HepG2 (cell line): ENCODE results near the gene ING5. TPM values are rescaled to one million over a fixed set of nuclear protein-coding genes. Genes with fewer than 3 reads are reported as not detected.

Source experiments
- ATAC-seq: fragments of 200-7000 bp; cut with Tn5 transposase; 3 replicates; pipeline ENCODE4 v1.9.1; 2020; ENCODE audit warnings: mild to moderate bottlenecking, moderate library complexity
- BruUV-seq: library from RNA; stranded (reverse); fragments of 400-500 nt; replicated peaks from 2 replicates; lab custom pipeline; 2021; lab: Mats Ljungman, UMichigan
- CTCF ChIA-PET: fragments of 300-600 bp; formaldehyde crosslinking; extraction: SDS; loops from one replicate; lab custom pipeline; 2021; ENCODE audit warnings: low total read pairs, inconsistent platforms, low intra/inter-chr PET ratio; lab: Yijun Ruan, JAX
- POLR2A ChIA-PET: fragments of 350-600 bp; sonication (Branson Sonifier 250); formaldehyde crosslinking; loops from one replicate; lab custom pipeline; 2020; ENCODE audit warnings: antibody characterized with exemption, inconsistent platforms; lab: Yijun Ruan, JAX
- DNase-seq: peaks from one replicate; pipeline ENCODE4 v3.0.0-alpha.2; 2015; ENCODE audit warnings: low spot score
- FAIRE-seq: peaks from 3 replicates; lab custom pipeline; 2011; peaks lifted over from hg19 to GRCh38; lab: Jason Lieb, UNC
- H2AFZ ChIP-seq: one replicate; pipeline ENCODE4 v1.6.1; 2011; ENCODE audit warnings: low read length, inconsistent platforms
- H3K27ac ChIP-seq: fragments of 300-600 bp; 3 replicates; pipeline ENCODE4 v1.8.0; 2011; ENCODE audit warnings: mixed run types, mild to moderate bottlenecking, mixed read lengths, low read length, inconsistent platforms; ENCODE audit not compliant: insufficient read depth; ENCODE audit errors: extremely low read length
- H3K27me3 ChIP-seq, 2 experiments: fragments of 200-600 bp in 1 of 2; 2 replicates in 1 of 2; 3 replicates in 1 of 2; pipeline versions ENCODE4 v1.6.0 to v1.8.0; 2011; ENCODE audit warnings: low read length in 2 of 2, mild to moderate bottlenecking in 2 of 2, moderate library complexity in 2 of 2, inconsistent platforms in 1 of 2; ENCODE audit not compliant: insufficient read depth in 2 of 2, control insufficient read depth in 1 of 2
- H3K36me3 ChIP-seq, 2 experiments: fragments of 200-600 bp in 1 of 2; replicated peaks in 1 of 2; 2 replicates in 1 of 2; 3 replicates in 1 of 2; pipeline versions ENCODE4 v1.5.1 to v1.8.0; 2011; ENCODE audit warnings: low read length in 2 of 2, inconsistent platforms in 1 of 2; ENCODE audit not compliant: insufficient read depth in 2 of 2, control insufficient read depth in 1 of 2
- H3K4me1 ChIP-seq: 2 replicates; pipeline ENCODE4 v1.5.1; 2012; ENCODE audit warnings: low read length, inconsistent platforms; ENCODE audit not compliant: insufficient read depth
- H3K4me2 ChIP-seq: 2 replicates; pipeline ENCODE4 v1.6.0; 2011; ENCODE audit warnings: low read depth, low read length, inconsistent platforms
- H3K4me3 ChIP-seq, 3 experiments: fragments of 200-600 bp in 1 of 3; sonication (generic), shearing (Covaris generic) in 1 of 3; replicated peaks in 1 of 3; 2 replicates each; pipeline ENCODE4 v1.5.1; 2011 to 2016; ENCODE audit warnings: low read length in 3 of 3, inconsistent platforms in 2 of 3, low read depth in 2 of 3, mild to moderate bottlenecking in 2 of 3, control low read depth in 1 of 3, mixed read lengths in 1 of 3; ENCODE audit not compliant: insufficient read depth in 1 of 3
- H3K79me2 ChIP-seq: one replicate; pipeline ENCODE4 v1.6.1; 2011; ENCODE audit warnings: low read length, inconsistent platforms; ENCODE audit not compliant: insufficient read depth
- H3K9ac ChIP-seq: 2 replicates; pipeline ENCODE4 v1.6.0; 2011; ENCODE audit warnings: mild to moderate bottlenecking, low read depth, low read length, inconsistent platforms; ENCODE audit not compliant: insufficient read depth
- H3K9me3 ChIP-seq: 2 replicates; pipeline ENCODE4 v1.5.1; 2012; ENCODE audit warnings: mild to moderate bottlenecking, low read length
- H4K20me1 ChIP-seq: 2 replicates; pipeline ENCODE4 v1.6.0; 2011; ENCODE audit warnings: inconsistent platforms, mild to moderate bottlenecking, low read length, moderate library complexity; ENCODE audit not compliant: insufficient read depth
- ATAD3A ChIP-seq: sonication (generic); formaldehyde crosslinking; IDR thresholded peaks from 2 replicates; pipeline ENCODE4 v1.4.0; 2020; ENCODE audit warnings: missing genetic modification reagents
- HHEX ChIP-seq: IDR thresholded peaks from 2 replicates; pipeline ENCODE4 v1.6.1; 2016; ENCODE audit warnings: control low read depth
- KAT8 ChIP-seq: IDR thresholded peaks from 2 replicates; pipeline ENCODE4 v1.6.1; 2016; ENCODE audit warnings: missing genetic modification reagents, missing compliant biosample characterization
- NAIF1 ChIP-seq: sonication (generic); formaldehyde crosslinking; IDR thresholded peaks from 2 replicates; pipeline ENCODE4 v1.5.0; 2020; ENCODE audit warnings: mild to moderate bottlenecking, missing genetic modification reagents, borderline replicate concordance
- NFIB ChIP-seq: sonication (generic); formaldehyde crosslinking; IDR thresholded peaks from 2 replicates; pipeline ENCODE4 v1.9.0; 2021; ENCODE audit warnings: missing genetic modification reagents, mild to moderate bottlenecking, borderline replicate concordance
- POLR2A ChIP-seq, 2 experiments: IDR thresholded peaks; 2 replicates each; pipeline ENCODE4 v1.6.1; 2011; ENCODE audit warnings: low read depth in 2 of 2, low read length in 2 of 2, mild to moderate bottlenecking in 1 of 2, moderate library complexity in 1 of 2; ENCODE audit not compliant: insufficient read depth in 1 of 2
- RBM22 ChIP-seq: fragments of 200-400 bp; formaldehyde crosslinking; optimal IDR thresholded peaks from 2 replicates; pipeline ENCODE3; 2017; ENCODE audit warnings: mild to moderate bottlenecking, low read length, moderate library complexity
- RNF2 ChIP-seq: fragments of 450-650 bp; conservative IDR thresholded peaks from 2 replicates; pipeline ENCODE4 v1.6.1; 2016; ENCODE audit warnings: low read depth
- ZNF570 ChIP-seq: sonication (generic); formaldehyde crosslinking; IDR thresholded peaks from 2 replicates; pipeline ENCODE4 v1.4.0; 2020; ENCODE audit warnings: mild to moderate bottlenecking, missing genetic modification reagents, borderline replicate concordance
- ZNF607 ChIP-seq: sonication (generic); formaldehyde crosslinking; IDR thresholded peaks from 2 replicates; pipeline ENCODE4 v1.5.1; 2020; ENCODE audit warnings: missing genetic modification reagents, mild to moderate bottlenecking, borderline replicate concordance
- ZSCAN20 ChIP-seq: sonication (generic); formaldehyde crosslinking; IDR thresholded peaks from 2 replicates; pipeline ENCODE4 v1.4.0; 2020; ENCODE audit warnings: missing genetic modification reagents, mild to moderate bottlenecking, borderline replicate concordance
- WGBS: methylation state at CpG from one replicate; pipeline ENCODE4 v1.1.6; 2017; ENCODE audit warnings: low lambda C conversion rate; 5-methylcytosine and 5-hydroxymethylcytosine counted together
- in situ Hi-C: cut with HindIII; loops from 2 replicates; pipeline ENCODE4 v1.10.0; 2017; ENCODE audit warnings: low pct_unique_long_range_greater_than_20kb; ENCODE audit not compliant: extremely low pct_ligation_motif_present
- intact Hi-C: fragments of 100-400 bp; cut with micrococcal nuclease; formaldehyde crosslinking; loops from one replicate; pipeline ENCODE4 v1.10.0; 2022; ENCODE audit not compliant: unreplicated experiment
- polyA plus RNA-seq, 8 experiments: library from polyadenylated mRNA; depleted of rRNA in 3 of 8; stranded (reverse) in 7 of 8; unstranded in 1 of 8; fragments of >200 nt; fragmentation: Illumina TruSeq in 4 of 8; extraction: Trizol in 4 of 8; gene quantifications; 2 replicates each; pipeline versions ENCODE4 v1.2.1 to v1.2.3, GENCODE V29; 2011 to 2016; ENCODE audit warnings: low read depth in 4 of 8, missing spikeins in 1 of 8, mixed read lengths in 1 of 8; ENCODE audit not compliant: insufficient read depth in 1 of 8
- total RNA-seq, 5 experiments: library from RNA; depleted of rRNA; stranded (reverse); fragments of >200 nt; fragmentation: Illumina TruSeq; extraction: Trizol; gene quantifications; 2 replicates each; pipeline ENCODE4 v1.2.3, GENCODE V29; 2016; ENCODE audit warnings: low read depth in 1 of 5
- TF ChIP-seq, protein P1 (sequence below): sonication (generic); formaldehyde crosslinking; IDR thresholded peaks from 2 replicates; pipeline ENCODE4 v1.4.0; 2020; ENCODE audit warnings: missing genetic modification reagents

The ING5 gene
- total and polyA plus RNA-seq, 2 of the 13 experiments (the other 11 are each of a cell fraction or from before 2014, with no cell fraction given), result 61.9 to 71.9 TPM

DNA sequence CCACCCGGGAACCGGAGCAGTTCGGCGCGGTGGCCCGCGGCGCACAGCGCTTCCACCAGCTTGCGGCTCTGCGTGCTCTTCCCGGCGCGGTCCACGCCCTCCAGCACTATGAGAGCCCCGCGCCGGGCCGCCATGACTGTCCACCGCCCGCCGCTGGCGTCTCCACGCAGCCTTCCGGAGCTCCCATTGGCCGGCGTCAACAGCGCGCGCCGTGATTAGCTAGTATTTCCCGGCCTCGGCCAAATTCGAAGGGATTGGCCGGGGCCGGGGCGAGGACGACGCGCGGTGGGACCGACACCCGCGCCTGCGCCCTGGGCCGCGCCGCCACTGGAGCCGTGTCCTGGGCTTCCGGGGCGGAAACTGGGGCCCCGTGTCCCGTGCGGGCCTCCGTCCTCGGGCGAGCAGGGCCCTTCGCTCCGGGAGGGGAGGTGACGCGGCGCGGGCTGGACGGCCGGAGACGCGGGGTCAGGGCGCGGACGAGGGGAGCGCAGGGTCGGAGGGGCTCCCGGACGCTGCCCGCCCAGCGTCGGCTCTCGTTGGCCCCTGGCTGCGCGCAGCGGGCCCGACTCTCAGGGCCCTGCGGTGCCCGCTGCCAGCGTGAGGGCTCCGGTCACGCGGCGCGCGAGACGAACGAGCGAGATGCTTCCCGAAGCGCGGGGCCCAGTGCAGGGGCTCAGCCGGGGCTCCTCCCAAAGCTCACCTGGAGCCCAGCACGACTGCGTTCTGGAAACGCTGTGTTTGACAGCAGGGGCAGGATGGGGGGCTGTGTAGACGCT, 15.0 kb upstream of the ING5 start, which contains the start of gene DTYMK (continued):
- TF ChIP-seq ZNF570 (CRISPR knock-in tag) (peak; percentile 25; the same call in 1 of the 2 replicates), NAIF1 (CRISPR knock-in tag) (no peak), NFIB (CRISPR knock-in tag) (no peak), RNF2 (peak; percentile 87; the same call in 1 of the 2 replicates)

DNA sequence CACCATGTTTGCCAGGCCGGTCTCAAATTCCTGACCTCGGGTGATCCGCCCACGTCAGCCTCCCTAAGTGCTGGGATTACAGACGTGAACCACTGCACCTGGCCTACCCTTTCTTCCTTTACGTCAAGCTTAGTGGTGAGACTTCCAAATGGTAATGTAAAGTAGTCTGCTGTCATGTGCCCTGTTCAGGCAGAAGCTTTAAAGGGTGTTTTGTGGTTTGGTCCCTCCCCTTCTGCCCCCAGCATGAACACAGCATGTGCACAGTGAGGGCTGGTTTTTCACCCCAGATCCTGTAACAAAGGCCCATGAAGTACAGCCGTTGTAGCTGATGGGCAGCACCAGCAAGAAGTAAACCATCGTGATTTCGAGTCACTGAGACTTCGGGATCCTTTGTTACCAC, 12.5 kb upstream of the ING5 start:
- Histone ChIP-seq H3K4me1 (peaks cover 28% of the 10 kb centered on the region), H3K9ac (no peak overlapping the region), H4K20me1 (no peaks in the 10 kb centered on the region), H3K4me2 (peak overlapping the region; percentile 25; the same call in 1 of the 2 replicates), H3K79me2 (peaks cover 33% of the 10 kb centered on the region), H2AFZ (no peak overlapping the region), H3K27ac (no peak overlapping the region), H3K27me3 (no peaks in the 10 kb centered on the region; a peak in 1 of 5 replicates), H3K4me3 (no peak overlapping the region), H3K36me3 (peaks cover 12 to 30% of the 10 kb centered on the region in 2 experiments), H3K9me3 (no peaks in the 10 kb centered on the region)
- DNase-seq (no peak), ATAC-seq (no peak), FAIRE-seq (no peak)
- TF ChIP-seq POLR2A (IDR thresholded peaks at IDR 0.05; ENCODE audit: insufficient read depth in 1 of 2, low read depth in 2 of 2, low read length in 2 of 2) (peak in 1 of 2 experiments; percentile 48; a peak in 2 of 4 replicates), ZNF607 (CRISPR knock-in tag) (no peak), ZSCAN20 (CRISPR knock-in tag) (no peak), KAT8 (CRISPR knock-in tag) (no peak), ATAD3A (CRISPR knock-in tag) (no peak), RBM22 (peak; percentile 38), HHEX (peak; percentile 28; the same call in 1 of the 2 replicates)
- TF ChIP-seq, protein P1, sequence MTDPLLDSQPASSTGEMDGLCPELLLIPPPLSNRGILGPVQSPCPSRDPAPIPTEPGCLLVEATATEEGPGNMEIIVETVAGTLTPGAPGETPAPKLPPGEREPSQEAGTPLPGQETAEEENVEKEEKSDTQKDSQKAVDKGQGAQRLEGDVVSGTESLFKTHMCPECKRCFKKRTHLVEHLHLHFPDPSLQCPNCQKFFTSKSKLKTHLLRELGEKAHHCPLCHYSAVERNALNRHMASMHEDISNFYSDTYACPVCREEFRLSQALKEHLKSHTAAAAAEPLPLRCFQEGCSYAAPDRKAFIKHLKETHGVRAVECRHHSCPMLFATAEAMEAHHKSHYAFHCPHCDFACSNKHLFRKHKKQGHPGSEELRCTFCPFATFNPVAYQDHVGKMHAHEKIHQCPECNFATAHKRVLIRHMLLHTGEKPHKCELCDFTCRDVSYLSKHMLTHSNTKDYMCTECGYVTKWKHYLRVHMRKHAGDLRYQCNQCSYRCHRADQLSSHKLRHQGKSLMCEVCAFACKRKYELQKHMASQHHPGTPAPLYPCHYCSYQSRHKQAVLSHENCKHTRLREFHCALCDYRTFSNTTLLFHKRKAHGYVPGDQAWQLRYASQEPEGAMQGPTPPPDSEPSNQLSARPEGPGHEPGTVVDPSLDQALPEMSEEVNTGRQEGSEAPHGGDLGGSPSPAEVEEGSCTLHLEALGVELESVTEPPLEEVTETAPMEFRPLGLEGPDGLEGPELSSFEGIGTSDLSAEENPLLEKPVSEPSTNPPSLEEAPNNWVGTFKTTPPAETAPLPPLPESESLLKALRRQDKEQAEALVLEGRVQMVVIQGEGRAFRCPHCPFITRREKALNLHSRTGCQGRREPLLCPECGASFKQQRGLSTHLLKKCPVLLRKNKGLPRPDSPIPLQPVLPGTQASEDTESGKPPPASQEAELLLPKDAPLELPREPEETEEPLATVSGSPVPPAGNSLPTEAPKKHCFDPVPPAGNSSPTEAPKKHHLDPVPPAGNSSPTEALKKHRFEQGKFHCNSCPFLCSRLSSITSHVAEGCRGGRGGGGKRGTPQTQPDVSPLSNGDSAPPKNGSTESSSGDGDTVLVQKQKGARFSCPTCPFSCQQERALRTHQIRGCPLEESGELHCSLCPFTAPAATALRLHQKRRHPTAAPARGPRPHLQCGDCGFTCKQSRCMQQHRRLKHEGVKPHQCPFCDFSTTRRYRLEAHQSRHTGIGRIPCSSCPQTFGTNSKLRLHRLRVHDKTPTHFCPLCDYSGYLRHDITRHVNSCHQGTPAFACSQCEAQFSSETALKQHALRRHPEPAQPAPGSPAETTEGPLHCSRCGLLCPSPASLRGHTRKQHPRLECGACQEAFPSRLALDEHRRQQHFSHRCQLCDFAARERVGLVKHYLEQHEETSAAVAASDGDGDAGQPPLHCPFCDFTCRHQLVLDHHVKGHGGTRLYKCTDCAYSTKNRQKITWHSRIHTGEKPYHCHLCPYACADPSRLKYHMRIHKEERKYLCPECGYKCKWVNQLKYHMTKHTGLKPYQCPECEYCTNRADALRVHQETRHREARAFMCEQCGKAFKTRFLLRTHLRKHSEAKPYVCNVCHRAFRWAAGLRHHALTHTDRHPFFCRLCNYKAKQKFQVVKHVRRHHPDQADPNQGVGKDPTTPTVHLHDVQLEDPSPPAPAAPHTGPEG, result no peak
- CTCF ChIA-PET, result no interaction called here
- POLR2A ChIA-PET, result interaction anchor here (1.4 to 8.6 kb wide), 2 partner anchors 11 to 182 kb away, joined by 3 to 234 read pairs; partner anchors contain the start of gene ING5
- in situ Hi-C loops, result no loop called here
- BruUV-seq, result no TSS peak
- intact Hi-C loops, result loop anchor here (5.0 kb wide), 1 partner anchor 42 kb away; no protein-coding TSS in a partner anchor
- WGBS, result 93% methylated on average over 10 of the region's 10 CpGs
